ENCODE data around the gene PRPF19. TPM values are rescaled to one million over a fixed set of nuclear protein-coding genes. Genes with fewer than 3 reads are reported as not detected.
A peak's percentile ranks its signal among the peaks of the same experiment; 100 is the strongest.
"Not testable (repeated sequence)": the region's sequence is repeated elsewhere in the genome, so short reads cannot be mapped to it uniquely, and the experiment has no call there.

The PRPF19 gene
- total and polyA plus RNA-seq, 2 experiments from 2014 or later = 17.0 to 58.8 TPM

- Histone ChIP-seq H3K9me3 (ENCODE audit: low read depth) (no peaks in the 10 kb centered on the region), H3K27me3 (peaks cover 6% of the 10 kb centered on the region), H3K27ac (peak within 1 kb of the TSS; percentile 94), H3K4me3 (peak within 1 kb of the TSS; percentile 43), H3K36me3 (no peaks in the 10 kb centered on the region), H3K4me1 (ENCODE audit: low read depth) (peaks cover 5% of the 10 kb centered on the region)
- peak; percentile 92 for DNase-seq (ENCODE audit: low read depth in 1 of 2, low spot score in 1 of 2)
- TF ChIP-seq CTCF (IDR thresholded peaks at IDR 0.05; ENCODE audit: low read depth, low read length) = no peak
Observed at GRCh38 chr11:60913793-60914632, 7.6 kb upstream of the PRPF19 start, which contains the start of gene TMEM109. TSS of gene TMEM109 (plus strand) at chr11:60914158. CDS start at chr11:60919694, 5,536 bp downstream.

- Histone ChIP-seq H3K27ac (peak overlapping the region; percentile 94), H3K4me1 (ENCODE audit: low read depth) (peaks cover 5% of the 10 kb centered on the region), H3K36me3 (no peaks in the 10 kb centered on the region), H3K4me3 (no peak overlapping the region), H3K27me3 (peaks cover 16% of the 10 kb centered on the region), H3K9me3 (ENCODE audit: low read depth) (no peaks in the 10 kb centered on the region)
- DNase-seq (ENCODE audit: low read depth in 1 of 2, low spot score in 1 of 2) = no peak
- no peak for TF ChIP-seq CTCF (IDR thresholded peaks at IDR 0.05; ENCODE audit: low read depth, low read length)
Observed at GRCh38 chr11:60912851-60913528, 6.6 kb upstream of the PRPF19 start.

- Histone ChIP-seq H3K4me3 (no peak overlapping the region), H3K36me3 (no peaks in the 10 kb centered on the region), H3K27me3 (peaks cover 20% of the 10 kb centered on the region), H3K4me1 (ENCODE audit: low read depth) (peaks cover 5% of the 10 kb centered on the region), H3K27ac (peak overlapping the region; percentile 13), H3K9me3 (ENCODE audit: low read depth) (no peaks in the 10 kb centered on the region)
- no peak for DNase-seq (ENCODE audit: low read depth in 1 of 2, low spot score in 1 of 2)
- TF ChIP-seq CTCF (IDR thresholded peaks at IDR 0.05; ENCODE audit: low read depth, low read length) = no peak
Observed at GRCh38 chr11:60912223-60912850, 6.0 kb upstream of the PRPF19 start.

GRCh38 chr11:60910711-60911380 is 4.5 kb upstream of the PRPF19 start:
- peaks cover 5% of the 10 kb centered on the region for H3K4me1 ChIP-seq (ENCODE audit: low read depth)
- H3K27ac ChIP-seq = no peak overlapping the region
- no peaks in the 10 kb centered on the region for H3K9me3 ChIP-seq (ENCODE audit: low read depth)
- TF ChIP-seq CTCF (IDR thresholded peaks at IDR 0.05; ENCODE audit: low read depth, low read length) = no peak
- peaks cover 20% of the 10 kb centered on the region for H3K27me3 ChIP-seq
- no peak overlapping the region for H3K4me3 ChIP-seq
- DNase-seq (ENCODE audit: low read depth in 1 of 2, low spot score in 1 of 2) = no peak
- no peaks in the 10 kb centered on the region for H3K36me3 ChIP-seq

GRCh38 chr11:60910281-60910687 is 3.9 kb upstream of the PRPF19 start:
- no peak for TF ChIP-seq CTCF (IDR thresholded peaks at IDR 0.05; ENCODE audit: low read depth, low read length)
- no peaks in the 10 kb centered on the region for H3K36me3 ChIP-seq
- peaks cover 9% of the 10 kb centered on the region for H3K4me1 ChIP-seq (ENCODE audit: low read depth)
- H3K27ac ChIP-seq = no peak overlapping the region
- no peak for DNase-seq (ENCODE audit: low read depth in 1 of 2, low spot score in 1 of 2)
- no peaks in the 10 kb centered on the region for H3K9me3 ChIP-seq (ENCODE audit: low read depth)
- peaks cover 20% of the 10 kb centered on the region for H3K27me3 ChIP-seq
- no peak overlapping the region for H3K4me3 ChIP-seq

- H3K9me3 ChIP-seq (ENCODE audit: low read depth); H3K4me1 ChIP-seq (ENCODE audit: low read depth); H3K27ac ChIP-seq; H3K36me3 ChIP-seq; DNase-seq (ENCODE audit: low read depth in 1 of 2, low spot score in 1 of 2); H3K4me3 ChIP-seq: not testable (repeated sequence)
- H3K27me3 ChIP-seq = peaks cover 20% of the 10 kb centered on the region
Observed at GRCh38 chr11:60909680-60910280, 3.4 kb upstream of the PRPF19 start.
